GM19099 (cell line): Measurements from ENCODE around the gene PIH1D1.

ENCODE experiments used
- POLR2A ChIP-seq: IDR thresholded peaks from 3 replicates; pipeline ENCODE4 v1.6.1; 2011; ENCODE audit warnings: low read depth; ENCODE audit not compliant: insufficient read length; ENCODE audit errors: extremely low read depth

Gene PIH1D1

GRCh38 chr19:49468746-49469447 is 17.3 kb upstream of the PIH1D1 start:
- TF ChIP-seq POLR2A, result no peak

- TF ChIP-seq POLR2A, result no peak
Measured at GRCh38 chr19:49468199-49468598, 16.6 kb upstream of the PIH1D1 start.

- TF ChIP-seq POLR2A, result no peak
Measured at GRCh38 chr19:49465371-49465770, 13.8 kb upstream of the PIH1D1 start.

- TF ChIP-seq POLR2A, result no peak
Measured at GRCh38 chr19:49463960-49464740, 12.5 kb upstream of the PIH1D1 start.

- no peak for TF ChIP-seq POLR2A
Measured at GRCh38 chr19:49462492-49462891, 10.9 kb upstream of the PIH1D1 start.

- no peak for TF ChIP-seq POLR2A
Measured at GRCh38 chr19:49461656-49462055, 10.0 kb upstream of the PIH1D1 start.

- no peak for TF ChIP-seq POLR2A
Measured at GRCh38 chr19:49459388-49459787, 7.8 kb upstream of the PIH1D1 start.

- TF ChIP-seq POLR2A, result no peak
Measured at GRCh38 chr19:49458567-49458903, 6.9 kb upstream of the PIH1D1 start.

GRCh38 chr19:49456326-49456725 is 4.7 kb upstream of the PIH1D1 start:
- no peak for TF ChIP-seq POLR2A

- no peak for TF ChIP-seq POLR2A
Measured at GRCh38 chr19:49455773-49456172, 4.2 kb upstream of the PIH1D1 start.

- no peak for TF ChIP-seq POLR2A
Measured at GRCh38 chr19:49453757-49454240, 2.2 kb upstream of the PIH1D1 start.

- TF ChIP-seq POLR2A, result peak; percentile 98
Measured at GRCh38 chr19:49453013-49453756, 1.6 kb upstream of the PIH1D1 start, which contains the start of gene ALDH16A1. TSS of gene ALDH16A1 (plus strand) at chr19:49453225. CDS start at chr19:49453332, 107 bp downstream.

- TF ChIP-seq POLR2A, result no peak
Measured at GRCh38 chr19:49450405-49450804, 1.2 kb downstream of the PIH1D1 start.

- no peak for TF ChIP-seq POLR2A
Measured at GRCh38 chr19:49448432-49448786, 3.2 kb downstream of the PIH1D1 start.
